ENCODE measurements around the gene RC3H1.

- no peak for TF ChIP-seq POLR2A (IDR thresholded peaks at IDR 0.05)
- TF ChIP-seq, protein P1, sequence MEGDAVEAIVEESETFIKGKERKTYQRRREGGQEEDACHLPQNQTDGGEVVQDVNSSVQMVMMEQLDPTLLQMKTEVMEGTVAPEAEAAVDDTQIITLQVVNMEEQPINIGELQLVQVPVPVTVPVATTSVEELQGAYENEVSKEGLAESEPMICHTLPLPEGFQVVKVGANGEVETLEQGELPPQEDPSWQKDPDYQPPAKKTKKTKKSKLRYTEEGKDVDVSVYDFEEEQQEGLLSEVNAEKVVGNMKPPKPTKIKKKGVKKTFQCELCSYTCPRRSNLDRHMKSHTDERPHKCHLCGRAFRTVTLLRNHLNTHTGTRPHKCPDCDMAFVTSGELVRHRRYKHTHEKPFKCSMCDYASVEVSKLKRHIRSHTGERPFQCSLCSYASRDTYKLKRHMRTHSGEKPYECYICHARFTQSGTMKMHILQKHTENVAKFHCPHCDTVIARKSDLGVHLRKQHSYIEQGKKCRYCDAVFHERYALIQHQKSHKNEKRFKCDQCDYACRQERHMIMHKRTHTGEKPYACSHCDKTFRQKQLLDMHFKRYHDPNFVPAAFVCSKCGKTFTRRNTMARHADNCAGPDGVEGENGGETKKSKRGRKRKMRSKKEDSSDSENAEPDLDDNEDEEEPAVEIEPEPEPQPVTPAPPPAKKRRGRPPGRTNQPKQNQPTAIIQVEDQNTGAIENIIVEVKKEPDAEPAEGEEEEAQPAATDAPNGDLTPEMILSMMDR (IDR thresholded peaks at IDR 0.05), result no peak
These were observed 58.7 kb downstream of the RC3H1 start for GRCh38 chr1:173963477-173963876.
